ENCODE results near the gene MCOLN2. TPM values are rescaled to one million over a fixed set of nuclear protein-coding genes. Genes with fewer than 3 reads are reported as not detected.

Gene MCOLN2
- total RNA-seq, 2 donors from 2014 or later, result 15.4 to 21.6 TPM

DNA sequence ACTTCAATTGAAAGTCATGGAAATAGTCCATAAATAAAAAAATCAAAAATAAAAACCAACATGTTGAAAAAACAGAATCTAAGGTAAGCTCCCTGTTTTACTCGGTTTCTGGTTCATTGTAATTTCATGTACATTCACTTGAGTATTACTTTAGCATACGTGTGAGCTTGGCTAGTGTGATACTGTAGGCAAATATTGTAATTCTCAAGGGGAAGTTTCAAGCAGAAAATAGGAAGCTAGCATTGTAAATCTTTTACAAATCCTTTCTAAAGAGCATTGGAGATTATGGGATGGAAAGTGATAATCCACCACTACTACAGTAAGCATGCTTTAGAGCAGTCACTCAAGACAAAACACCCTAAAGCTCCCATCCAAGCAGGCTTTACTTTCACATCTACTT lies 100.6 kb downstream of the MCOLN2 start:
- Histone ChIP-seq H3K27ac (no peak overlapping the region), H3K36me3 (no peaks in the 10 kb centered on the region), H3K4me3 (no peak overlapping the region), H3K9ac (ENCODE audit: low read depth in 2 of 2, low read length in 2 of 2) (no peak overlapping the region), H3K27me3 (peaks cover 7% of the 10 kb centered on the region), H3K4me1 (no peaks in the 10 kb centered on the region), H3K9me3 (no peaks in the 10 kb centered on the region)
- intact Hi-C loops (cut with DNase I), result no loop called here
- DNase-seq, result no peak
- TF ChIP-seq, protein P1, sequence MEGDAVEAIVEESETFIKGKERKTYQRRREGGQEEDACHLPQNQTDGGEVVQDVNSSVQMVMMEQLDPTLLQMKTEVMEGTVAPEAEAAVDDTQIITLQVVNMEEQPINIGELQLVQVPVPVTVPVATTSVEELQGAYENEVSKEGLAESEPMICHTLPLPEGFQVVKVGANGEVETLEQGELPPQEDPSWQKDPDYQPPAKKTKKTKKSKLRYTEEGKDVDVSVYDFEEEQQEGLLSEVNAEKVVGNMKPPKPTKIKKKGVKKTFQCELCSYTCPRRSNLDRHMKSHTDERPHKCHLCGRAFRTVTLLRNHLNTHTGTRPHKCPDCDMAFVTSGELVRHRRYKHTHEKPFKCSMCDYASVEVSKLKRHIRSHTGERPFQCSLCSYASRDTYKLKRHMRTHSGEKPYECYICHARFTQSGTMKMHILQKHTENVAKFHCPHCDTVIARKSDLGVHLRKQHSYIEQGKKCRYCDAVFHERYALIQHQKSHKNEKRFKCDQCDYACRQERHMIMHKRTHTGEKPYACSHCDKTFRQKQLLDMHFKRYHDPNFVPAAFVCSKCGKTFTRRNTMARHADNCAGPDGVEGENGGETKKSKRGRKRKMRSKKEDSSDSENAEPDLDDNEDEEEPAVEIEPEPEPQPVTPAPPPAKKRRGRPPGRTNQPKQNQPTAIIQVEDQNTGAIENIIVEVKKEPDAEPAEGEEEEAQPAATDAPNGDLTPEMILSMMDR (IDR thresholded peaks at IDR 0.05), result no peak

DNA sequence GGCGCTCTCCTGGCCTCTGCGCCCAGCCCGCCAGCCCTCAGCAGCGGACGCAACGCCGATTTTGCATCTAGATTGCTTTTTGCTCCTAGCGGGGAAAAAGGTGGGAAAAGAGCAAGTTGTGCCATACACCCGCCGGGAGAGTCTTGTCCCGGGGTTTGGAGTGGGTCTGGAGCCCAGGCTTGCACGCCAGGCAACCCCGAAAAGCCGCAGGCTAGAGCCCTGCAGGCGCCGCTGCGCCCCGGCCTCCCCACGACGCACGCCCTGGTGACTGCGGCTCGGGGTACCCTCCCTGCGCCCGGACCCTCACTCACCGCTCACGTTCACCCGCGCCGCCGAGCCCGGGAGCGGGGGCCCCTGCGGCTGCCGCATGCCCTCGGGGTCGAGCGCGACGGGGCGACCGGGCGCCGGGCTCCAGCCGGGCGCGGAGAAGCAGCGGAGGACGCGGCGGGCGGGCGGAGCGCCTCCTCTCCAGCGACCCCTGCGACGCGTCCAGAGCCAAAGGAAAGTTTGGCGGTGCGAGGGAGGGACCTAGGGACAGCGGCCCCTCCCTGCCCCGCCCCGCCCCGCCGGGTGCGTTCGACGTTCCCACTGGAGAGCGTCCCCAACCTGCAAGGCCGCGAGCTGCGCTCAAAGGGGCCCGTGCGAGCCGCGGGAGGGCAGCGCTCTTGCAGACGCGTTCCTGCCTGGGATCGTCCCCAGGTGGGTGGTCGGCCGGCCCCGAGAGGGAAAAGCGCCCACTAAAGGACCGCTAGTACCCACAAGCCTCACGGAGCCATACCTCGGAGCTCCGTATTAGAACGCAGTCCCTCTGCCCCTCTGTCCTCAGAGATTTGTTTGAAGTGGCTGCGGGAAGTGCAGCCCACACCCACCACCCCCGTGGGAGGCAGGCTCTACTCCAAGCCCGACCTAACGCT lies 104.0 kb downstream of the MCOLN2 start, which contains the start of gene LPAR3:
Gene LPAR3, minus strand, starts transcription at position 502 of the 914 bp plus-strand sequence. CDS start 27,086 bp downstream, outside the sequence.
- no peaks in the 10 kb centered on the region for H3K9me3 ChIP-seq
- peak; percentile 59 for DNase-seq
- no peak within 1 kb of the TSS for H3K9ac ChIP-seq (ENCODE audit: low read depth in 2 of 2, low read length in 2 of 2)
- intact Hi-C loops (cut with DNase I), result no loop called here
- TF ChIP-seq, protein P1 (IDR thresholded peaks at IDR 0.05), result no peak
- H3K36me3 ChIP-seq, result no peaks in the 10 kb centered on the region
- no peak within 1 kb of the TSS for H3K27ac ChIP-seq
- peak within 1 kb of the TSS; percentile 42 for H3K4me3 ChIP-seq
- H3K4me1 ChIP-seq, result no peaks in the 10 kb centered on the region
- H3K27me3 ChIP-seq, result peaks cover 7% of the 10 kb centered on the region

DNA sequence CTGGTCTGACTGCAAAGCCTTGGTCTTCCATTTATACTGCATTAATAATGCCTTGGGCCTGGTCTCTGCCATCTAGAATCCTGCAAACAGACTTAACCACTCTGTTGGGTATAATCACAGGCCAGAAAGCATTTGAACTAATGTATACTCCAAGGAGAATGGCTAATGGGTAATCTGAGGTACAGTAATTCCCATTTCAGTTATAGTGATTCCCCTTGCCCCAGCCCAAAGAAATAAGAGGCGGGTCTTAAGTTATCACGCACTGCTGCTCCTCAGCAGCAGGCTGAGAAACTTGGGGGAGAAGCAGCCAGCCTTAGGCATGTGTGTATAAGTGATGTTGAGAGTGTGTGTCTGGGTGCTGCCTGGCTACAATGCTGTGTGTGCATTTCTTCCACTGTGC lies 106.3 kb downstream of the MCOLN2 start:
- Histone ChIP-seq H3K9me3 (no peaks in the 10 kb centered on the region), H3K27ac (no peak overlapping the region), H3K9ac (ENCODE audit: low read depth in 2 of 2, low read length in 2 of 2) (no peak overlapping the region), H3K27me3 (peaks cover 7% of the 10 kb centered on the region), H3K4me1 (no peaks in the 10 kb centered on the region), H3K36me3 (no peaks in the 10 kb centered on the region), H3K4me3 (no peak overlapping the region)
- intact Hi-C loops (cut with DNase I), result no loop called here
- no peak for DNase-seq
- TF ChIP-seq, protein P1 (IDR thresholded peaks at IDR 0.05), result no peak

DNA sequence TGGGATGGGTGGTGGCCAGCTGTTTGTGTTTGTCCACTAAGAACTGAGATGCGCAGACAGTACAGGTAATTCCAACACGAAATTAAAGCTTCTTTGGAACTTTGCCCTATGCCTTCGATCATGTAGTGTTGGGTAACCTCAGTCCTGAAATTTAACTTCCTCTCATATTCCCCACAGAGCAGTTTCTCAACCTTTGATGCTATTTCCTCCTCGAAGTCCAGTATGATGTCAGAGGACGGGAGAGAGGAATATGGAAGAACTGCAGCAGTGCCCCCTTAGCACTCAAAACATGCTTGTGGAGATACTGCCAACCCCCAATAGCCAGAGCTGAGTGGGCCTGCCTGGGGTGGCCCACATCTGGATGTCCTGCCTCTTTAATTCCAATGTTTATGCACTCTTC lies 107.5 kb downstream of the MCOLN2 start:
- Histone ChIP-seq H3K9me3 (no peaks in the 10 kb centered on the region), H3K4me3 (no peak overlapping the region), H3K27ac (no peak overlapping the region), H3K4me1 (no peaks in the 10 kb centered on the region), H3K27me3 (peaks cover 7% of the 10 kb centered on the region), H3K36me3 (no peaks in the 10 kb centered on the region), H3K9ac (ENCODE audit: low read depth in 2 of 2, low read length in 2 of 2) (no peak overlapping the region)
- TF ChIP-seq, protein P1 (IDR thresholded peaks at IDR 0.05), result no peak
- no peak for DNase-seq
- intact Hi-C loops (cut with DNase I), result no loop called here

DNA sequence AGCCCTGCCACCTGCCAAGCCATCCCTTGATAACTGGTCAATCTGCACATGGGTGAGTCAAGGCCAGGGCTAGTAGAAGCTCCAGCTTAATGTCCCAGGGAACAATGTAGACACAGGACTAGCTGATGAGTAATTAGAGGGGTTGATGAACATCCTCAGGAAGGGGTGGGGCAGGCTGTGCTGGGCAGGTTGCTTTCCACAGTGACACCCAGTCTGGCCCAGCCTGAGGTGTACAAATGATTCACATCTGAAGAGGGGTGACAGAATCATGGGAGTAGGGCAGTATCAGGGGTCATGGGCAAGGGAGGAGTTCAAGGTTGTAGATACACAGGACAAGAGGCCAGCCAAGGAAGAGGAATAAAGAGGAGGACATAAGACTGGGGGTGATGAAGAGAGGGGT lies 108.2 kb downstream of the MCOLN2 start:
- Histone ChIP-seq H3K4me3 (no peak overlapping the region), H3K36me3 (no peaks in the 10 kb centered on the region), H3K9me3 (no peaks in the 10 kb centered on the region), H3K9ac (ENCODE audit: low read depth in 2 of 2, low read length in 2 of 2) (no peak overlapping the region), H3K27me3 (peaks cover 7% of the 10 kb centered on the region), H3K27ac (no peak overlapping the region), H3K4me1 (no peaks in the 10 kb centered on the region)
- DNase-seq, result no peak
- TF ChIP-seq, protein P1 (IDR thresholded peaks at IDR 0.05), result no peak
- intact Hi-C loops (cut with DNase I), result no loop called here
